Activated effector memory CD4-positive, alpha-beta T cell treated with Interleukin-2 at 50 U/mL for 16 hours (primary cell): ENCODE results near the gene ASTN1.

ENCODE experiments used
- DNase-seq: peaks from one replicate; pipeline ENCODE4 v3.0.0-alpha.2; 2020

ASTN1 gene

GRCh38 chr1:176976771-176977170, 187.7 kb downstream of the ASTN1 start:
- DNase-seq = no peak

- no peak for DNase-seq
Observed at GRCh38 chr1:176976225-176976624, 188.3 kb downstream of the ASTN1 start.

GRCh38 chr1:176964687-176965086, 199.8 kb downstream of the ASTN1 start:
- DNase-seq = no peak

- DNase-seq = no peak
Observed at GRCh38 chr1:176963181-176963580, 201.3 kb downstream of the ASTN1 start.

GRCh38 chr1:176961678-176962077, 202.8 kb downstream of the ASTN1 start:
- no peak for DNase-seq

- DNase-seq = no peak
Observed at GRCh38 chr1:176959191-176959820, 205.2 kb downstream of the ASTN1 start.

- no peak for DNase-seq
Observed at GRCh38 chr1:176957603-176958002, 206.9 kb downstream of the ASTN1 start.

- no peak for DNase-seq
Observed at GRCh38 chr1:176954242-176954641, 210.3 kb downstream of the ASTN1 start.

- DNase-seq = no peak
Observed at GRCh38 chr1:176950736-176951324, 213.7 kb downstream of the ASTN1 start.

GRCh38 chr1:176949033-176949662, 215.4 kb downstream of the ASTN1 start:
- DNase-seq = no peak

GRCh38 chr1:176944606-176945005, 219.9 kb downstream of the ASTN1 start:
- no peak for DNase-seq

- DNase-seq = no peak
Observed at GRCh38 chr1:176943783-176944182, 220.7 kb downstream of the ASTN1 start.

GRCh38 chr1:176942346-176942745, 222.2 kb downstream of the ASTN1 start:
- DNase-seq = no peak

- no peak for DNase-seq
Observed at GRCh38 chr1:176939993-176940392, 224.5 kb downstream of the ASTN1 start.

- DNase-seq = no peak
Observed at GRCh38 chr1:176938375-176938774, 226.1 kb downstream of the ASTN1 start.

- no peak for DNase-seq
Observed at GRCh38 chr1:176934370-176934769, 230.1 kb downstream of the ASTN1 start.

- DNase-seq = no peak
Observed at GRCh38 chr1:176932114-176933104, 232.1 kb downstream of the ASTN1 start.

GRCh38 chr1:176931526-176931925, 233.0 kb downstream of the ASTN1 start:
- no peak for DNase-seq

GRCh38 chr1:176926330-176927086, 238.0 kb downstream of the ASTN1 start:
- DNase-seq = no peak

GRCh38 chr1:176925223-176925622, 239.3 kb downstream of the ASTN1 start:
- no peak for DNase-seq

GRCh38 chr1:176923283-176923682, 241.2 kb downstream of the ASTN1 start:
- no peak for DNase-seq
